ENCODE measurements around the gene RNF212. TPM values are rescaled to one million over a fixed set of nuclear protein-coding genes. Genes with fewer than 3 reads are reported as not detected.
A peak's percentile ranks its signal among the peaks of the same experiment; 100 is the strongest.
"Not testable (repeated sequence)": the region's sequence is repeated elsewhere in the genome, so short reads cannot be mapped to it uniquely, and the experiment has no call there.

The RNF212 gene
- total RNA-seq, 2 experiments from 2014 or later, result 2.4 to 5.6 TPM

DNA sequence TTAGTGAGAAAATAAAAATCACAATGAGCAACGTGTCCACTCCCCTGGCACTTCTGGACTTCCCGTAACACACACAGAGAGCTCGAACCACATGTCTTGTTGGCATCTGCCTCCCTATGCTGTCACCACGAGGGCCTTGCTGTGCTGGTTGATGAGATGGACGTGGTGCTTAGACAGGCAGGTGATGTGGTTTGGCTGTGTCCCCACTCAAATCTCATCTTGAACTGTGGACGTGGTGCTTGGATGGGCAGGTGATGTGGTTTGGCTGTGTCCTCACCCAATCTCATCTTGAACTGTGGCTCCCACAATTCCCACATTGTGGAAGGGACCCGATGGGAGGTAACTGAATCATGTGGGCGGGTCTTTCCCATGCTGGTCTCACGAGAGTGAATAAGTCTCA is 61.9 kb downstream of the RNF212 start:
- Mint-ChIP-seq H3K27me3 (peaks cover 14% of the 10 kb centered on the region), H3K36me3 (ENCODE audit: low read depth) (peaks cover 2% of the 10 kb centered on the region), H3K27ac (no peak overlapping the region), H3K4me1 (peaks cover 16% of the 10 kb centered on the region), H3K4me3 (no peak overlapping the region), H3K9me3 (ENCODE audit: low read depth) (no peaks in the 10 kb centered on the region)
- DNase-seq (no peak), ATAC-seq (no peak)
- CTCF ChIA-PET, result interaction anchor here (0.6 to 0.7 kb wide), 3 partner anchors 51 to 468 kb away, joined by 3 to 4 read pairs (median 3); no protein-coding TSS in a partner anchor
- POLR2A ChIA-PET, result interaction anchor here (0.6 kb wide), 1 partner anchor 259 kb away, joined by 3 read pairs; no protein-coding TSS in a partner anchor
- intact Hi-C loops (cut with DNase I, micrococcal nuclease), result no loop called here

DNA sequence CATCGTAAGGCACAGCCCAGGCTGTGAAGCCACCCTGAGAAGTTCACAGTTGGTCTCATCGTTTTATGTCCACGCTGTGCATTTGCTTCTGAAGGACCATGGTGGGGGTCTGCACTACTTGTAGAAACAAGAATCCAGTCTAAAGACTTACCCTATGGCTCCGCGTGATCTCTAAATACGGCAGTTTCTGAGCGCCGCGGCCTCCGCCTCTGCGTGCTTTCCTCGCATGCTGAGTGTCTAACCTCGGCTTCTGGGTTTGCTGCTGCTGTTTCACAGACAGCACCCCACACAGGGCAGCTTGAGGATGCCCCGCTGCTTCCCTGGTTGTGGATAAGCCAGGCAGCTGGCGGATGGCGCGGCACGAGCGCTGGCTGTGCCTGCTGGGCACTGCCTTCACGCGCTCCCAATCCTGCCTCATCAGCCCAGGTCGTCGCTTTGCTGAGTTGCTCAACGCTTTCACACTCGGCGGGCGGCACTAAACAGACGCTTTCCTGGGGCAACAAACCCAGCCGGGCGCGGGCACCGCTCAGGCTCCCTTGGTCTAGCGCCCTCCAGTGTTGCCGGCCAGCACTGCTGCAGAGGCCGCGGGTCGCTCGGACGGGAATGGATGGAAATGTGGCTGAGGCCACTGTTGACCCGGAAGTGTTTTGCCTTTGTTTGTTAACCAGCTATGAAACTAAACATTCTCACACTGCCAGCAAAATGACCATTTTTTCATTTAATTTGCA is 62.7 kb downstream of the RNF212 start:
- ChIA-PET CTCF (interaction anchor here (0.6 to 0.7 kb wide), 2 partner anchors 286 to 468 kb away, joined by 3 to 4 read pairs; no protein-coding TSS in a partner anchor), POLR2A (no interaction called here)
- DNase-seq (no peak), ATAC-seq (no peak)
- no peak overlapping the region for H3K4me3 Mint-ChIP-seq
- H3K36me3 Mint-ChIP-seq (ENCODE audit: low read depth), result peaks cover 2% of the 10 kb centered on the region
- H3K27ac Mint-ChIP-seq, result no peak overlapping the region
- peaks cover 14% of the 10 kb centered on the region for H3K27me3 Mint-ChIP-seq
- intact Hi-C loops (cut with DNase I, micrococcal nuclease), result no loop called here
- peaks cover 8% of the 10 kb centered on the region for H3K4me1 Mint-ChIP-seq
- no peaks in the 10 kb centered on the region for H3K9me3 Mint-ChIP-seq (ENCODE audit: low read depth)

DNA sequence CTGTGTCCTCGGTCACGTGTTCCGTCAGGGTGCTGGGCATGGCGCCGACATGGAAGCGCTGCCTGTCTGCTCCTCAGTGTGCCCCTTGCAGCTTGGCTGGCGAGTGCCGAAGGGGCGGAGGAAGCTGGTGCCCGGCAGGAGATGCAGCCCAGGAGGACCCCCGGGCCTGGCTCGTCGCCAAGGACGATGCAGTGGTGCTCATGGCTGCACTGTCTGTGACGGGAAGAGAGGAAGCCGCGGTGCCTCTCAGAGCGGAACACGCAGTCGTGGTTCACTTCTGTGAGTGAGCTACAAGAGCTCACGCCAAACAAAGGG is 63.8 kb downstream of the RNF212 start:
- H3K4me3 Mint-ChIP-seq, result no peak overlapping the region
- ATAC-seq (no peak), DNase-seq (no peak)
- intact Hi-C loops (cut with DNase I, micrococcal nuclease), result no loop called here
- POLR2A ChIA-PET, result no interaction called here
- H3K36me3 Mint-ChIP-seq (ENCODE audit: low read depth), result peaks cover 2% of the 10 kb centered on the region
- CTCF ChIA-PET, result interaction anchor here (0.6 kb wide), 1 partner anchor 11 kb away, joined by 3 read pairs; no protein-coding TSS in a partner anchor
- H3K4me1 Mint-ChIP-seq, result peaks cover 5% of the 10 kb centered on the region
- peaks cover 19% of the 10 kb centered on the region for H3K27me3 Mint-ChIP-seq
- H3K9me3 Mint-ChIP-seq (ENCODE audit: low read depth), result no peaks in the 10 kb centered on the region
- H3K27ac Mint-ChIP-seq, result no peak overlapping the region

DNA sequence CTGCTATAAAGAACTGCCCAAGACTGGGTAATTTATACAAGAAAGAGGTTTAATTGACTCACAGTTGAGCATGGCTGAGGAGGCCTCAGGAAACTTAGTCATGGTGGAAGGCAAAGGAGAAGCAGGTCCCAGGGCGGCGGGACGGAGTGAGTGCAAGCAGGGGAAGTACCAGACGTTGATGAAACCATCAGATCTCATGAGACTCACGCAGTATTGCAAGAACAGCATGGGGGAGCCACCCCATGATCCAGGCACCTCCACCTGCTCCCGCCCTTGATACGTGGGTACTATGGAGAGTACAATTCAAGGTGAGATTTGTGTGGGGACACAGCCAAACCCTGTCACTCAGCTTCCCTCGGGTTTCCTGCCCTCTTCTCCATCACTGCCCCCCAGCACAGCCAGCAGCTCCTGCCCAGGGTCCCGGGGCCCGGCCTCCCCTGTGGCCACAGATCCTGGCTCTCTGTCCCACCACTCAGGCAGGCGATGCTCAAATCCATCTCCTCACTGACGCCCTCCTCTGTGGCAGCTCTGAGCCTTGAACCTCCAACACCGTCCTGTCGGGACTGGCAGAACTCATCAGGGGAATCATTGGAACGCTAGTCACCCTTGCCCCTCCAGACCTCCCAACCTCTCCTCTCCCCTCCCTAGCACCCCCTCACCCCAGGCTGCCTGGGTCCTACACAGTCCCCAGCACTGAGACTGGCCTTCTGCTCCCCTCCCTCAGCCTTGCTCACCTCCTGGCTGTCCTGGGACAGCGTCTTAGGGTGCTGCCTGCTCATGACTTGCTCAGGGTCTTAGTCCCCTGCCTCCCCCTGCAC is 64.4 kb downstream of the RNF212 start:
- intact Hi-C loops (cut with DNase I, micrococcal nuclease), result no loop called here
- DNase-seq (peak; percentile 74), ATAC-seq (peak; percentile 94)
- H3K27me3 Mint-ChIP-seq, result peaks cover 19% of the 10 kb centered on the region
- H3K27ac Mint-ChIP-seq, result no peak overlapping the region
- POLR2A ChIA-PET, result no interaction called here
- CTCF ChIA-PET, result interaction anchor here (0.6 kb wide), 1 partner anchor 11 kb away, joined by 3 read pairs; no protein-coding TSS in a partner anchor
- H3K4me3 Mint-ChIP-seq, result no peak overlapping the region
- H3K36me3 Mint-ChIP-seq (ENCODE audit: low read depth), result peaks cover 2% of the 10 kb centered on the region
- no peaks in the 10 kb centered on the region for H3K9me3 Mint-ChIP-seq (ENCODE audit: low read depth)
- H3K4me1 Mint-ChIP-seq, result peaks cover 5% of the 10 kb centered on the region

DNA sequence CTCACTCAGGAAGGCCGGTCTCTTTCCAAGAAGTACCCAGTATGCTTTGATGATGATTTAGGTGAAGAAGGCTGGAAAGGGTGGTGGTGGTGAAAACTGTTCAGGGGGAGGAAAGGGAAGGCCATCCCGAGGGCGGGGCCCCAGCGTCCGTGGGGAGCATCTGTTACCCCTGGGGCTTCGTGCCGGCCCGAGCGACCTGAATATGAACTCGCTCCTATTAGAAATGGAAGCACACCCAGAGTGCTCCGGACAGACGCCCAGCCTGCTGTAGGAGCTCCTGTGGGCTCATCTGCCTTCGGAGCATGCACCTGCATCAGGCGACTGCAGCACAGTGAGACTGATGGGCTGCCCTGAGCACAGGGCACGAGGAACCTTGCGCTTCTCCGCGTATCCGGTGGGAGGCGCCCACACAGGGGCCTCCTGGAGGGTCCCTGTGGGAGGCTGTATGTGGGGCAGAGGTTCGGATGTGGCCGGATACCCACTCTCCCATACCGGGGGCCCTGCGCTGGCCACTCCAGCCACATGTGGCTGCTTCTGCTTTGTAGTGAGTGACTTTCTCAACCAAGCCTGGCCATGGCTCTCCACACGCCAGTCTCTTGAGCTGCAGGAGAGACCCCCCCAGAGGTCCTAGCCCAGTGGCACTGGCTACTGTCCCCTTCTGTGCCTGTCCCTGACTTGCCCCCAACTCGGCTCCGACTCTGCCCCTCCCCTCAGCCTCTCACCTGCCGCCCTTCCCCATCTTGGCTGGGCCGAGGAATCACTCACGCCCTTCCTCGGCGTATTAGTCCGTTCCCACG is 65.2 kb downstream of the RNF212 start:
- Mint-ChIP-seq H3K9me3 (ENCODE audit: low read depth) (no peaks in the 10 kb centered on the region), H3K4me1 (peaks cover 5% of the 10 kb centered on the region), H3K4me3 (no peak overlapping the region), H3K27me3 (peaks cover 20% of the 10 kb centered on the region), H3K36me3 (ENCODE audit: low read depth) (peaks cover 2% of the 10 kb centered on the region), H3K27ac (no peak overlapping the region)
- CTCF ChIA-PET, result no interaction called here
- POLR2A ChIA-PET, result no interaction called here
- DNase-seq (no peak), ATAC-seq (no peak)
- intact Hi-C loops (cut with DNase I, micrococcal nuclease), result no loop called here

DNA sequence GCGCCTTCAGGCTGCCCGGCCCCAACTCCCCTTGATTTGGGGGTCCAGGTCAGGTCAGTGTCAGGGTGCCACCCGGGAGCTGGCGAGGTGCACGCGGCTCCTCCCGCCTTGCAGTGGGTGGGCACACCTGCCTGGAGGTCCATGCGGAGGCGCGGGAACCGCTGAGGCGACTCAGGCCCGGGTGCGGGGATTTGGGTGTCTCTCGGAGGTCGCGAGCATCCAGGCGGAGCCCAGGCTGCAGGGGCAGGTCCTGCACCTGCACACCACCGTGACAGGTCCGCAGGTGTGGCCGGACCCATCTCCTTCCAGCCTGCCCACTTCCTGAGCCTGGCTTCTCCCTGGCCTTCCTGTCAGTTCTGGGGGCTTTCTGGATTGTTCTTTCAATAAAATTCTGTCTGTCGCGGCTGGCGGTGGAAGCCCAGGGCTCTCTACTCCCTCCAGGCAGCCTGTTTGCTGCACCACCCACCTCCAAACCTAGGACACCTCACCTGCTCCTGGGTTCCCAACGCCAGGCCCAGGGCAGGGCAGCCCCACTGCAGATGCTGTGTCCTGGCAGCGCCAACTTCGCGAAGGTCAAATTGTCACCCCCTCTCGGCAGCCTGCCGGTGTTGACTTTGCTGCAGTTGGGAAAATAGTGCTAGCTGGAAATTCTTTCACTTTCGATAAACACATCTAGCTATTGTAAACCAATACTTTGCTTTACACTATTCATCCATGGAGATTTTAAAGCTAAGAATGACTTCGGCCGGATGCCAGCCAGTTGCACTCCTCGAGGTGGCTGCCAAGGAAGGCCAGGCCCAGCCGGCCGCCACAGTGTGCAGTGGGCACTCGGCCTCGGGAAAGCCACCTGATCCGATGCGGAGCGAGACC is 66.0 kb downstream of the RNF212 start:
- no peak for DNase-seq
- Mint-ChIP-seq H3K27ac (no peak overlapping the region), H3K27me3 (peaks cover 21% of the 10 kb centered on the region), H3K4me3 (no peak overlapping the region), H3K36me3 (ENCODE audit: low read depth) (peaks cover 2% of the 10 kb centered on the region), H3K4me1 (peaks cover 5% of the 10 kb centered on the region), H3K9me3 (ENCODE audit: low read depth) (no peaks in the 10 kb centered on the region)
- POLR2A ChIA-PET, result no interaction called here
- CTCF ChIA-PET, result no interaction called here
- intact Hi-C loops (cut with DNase I, micrococcal nuclease), result no loop called here
- ATAC-seq, result no peak

DNA sequence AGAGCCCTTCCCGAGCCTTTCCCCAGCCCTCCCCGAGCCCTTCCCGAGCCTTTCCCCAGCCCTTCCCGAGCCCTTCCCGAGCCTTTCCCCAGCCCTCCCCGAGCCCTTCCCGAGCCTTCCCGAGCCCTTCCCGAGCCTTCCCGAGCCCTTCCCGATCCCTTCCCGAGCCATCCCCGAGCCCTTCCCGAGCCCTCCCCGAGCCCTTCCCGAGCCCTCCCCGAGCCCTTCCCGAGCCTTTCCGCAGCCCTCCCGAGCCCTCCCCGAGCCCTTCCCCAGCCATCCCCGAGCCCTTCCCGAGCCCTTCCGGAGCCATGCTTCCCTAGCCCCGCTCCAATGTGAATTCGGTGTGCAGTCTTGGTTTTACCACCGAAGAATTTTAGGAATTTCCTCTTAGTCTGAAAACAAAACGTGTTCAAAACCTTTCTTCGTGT is 66.8 kb downstream of the RNF212 start:
- H3K36me3 Mint-ChIP-seq (ENCODE audit: low read depth); H3K4me3 Mint-ChIP-seq; intact Hi-C loops (cut with DNase I, micrococcal nuclease); POLR2A ChIA-PET; H3K27ac Mint-ChIP-seq; ATAC-seq; H3K4me1 Mint-ChIP-seq; H3K9me3 Mint-ChIP-seq (ENCODE audit: low read depth); CTCF ChIA-PET: not testable (repeated sequence)
- peak; percentile 2 for DNase-seq
- H3K27me3 Mint-ChIP-seq, result peaks cover 21% of the 10 kb centered on the region

DNA sequence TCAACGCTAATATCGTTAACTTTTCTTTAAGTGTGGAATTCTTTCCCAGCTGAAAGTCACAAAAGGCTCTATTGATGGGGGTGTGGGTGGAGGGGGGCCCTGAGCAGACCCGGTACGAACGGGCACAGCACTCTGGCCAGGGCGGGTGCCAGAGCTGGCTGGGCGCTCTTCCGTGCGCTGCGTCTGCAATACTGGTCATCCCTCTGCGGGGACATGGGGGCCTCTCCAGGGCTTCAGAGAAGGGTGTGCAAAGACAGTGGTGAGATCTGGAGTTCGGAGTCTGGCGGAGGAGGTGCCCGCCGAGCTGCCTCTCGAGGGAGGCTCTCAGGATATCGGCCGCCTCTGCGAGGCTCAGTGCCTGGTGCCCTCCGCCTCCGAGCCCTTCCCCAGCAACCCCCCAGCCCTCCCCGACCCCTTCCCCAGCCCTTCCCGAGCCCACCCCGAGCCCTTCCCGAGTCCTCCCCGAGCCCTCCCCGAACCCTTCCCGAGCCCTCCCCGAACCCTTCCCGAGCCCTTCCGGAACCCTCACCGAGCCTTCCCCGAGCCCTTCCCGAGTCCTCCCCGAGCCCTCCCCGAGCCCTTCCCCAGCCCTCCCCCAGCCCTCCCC is 67.7 kb downstream of the RNF212 start:
- Mint-ChIP-seq H3K4me3 (no peak overlapping the region), H3K27ac (no peak overlapping the region), H3K9me3 (ENCODE audit: low read depth) (no peaks in the 10 kb centered on the region), H3K4me1 (peaks cover 5% of the 10 kb centered on the region), H3K27me3 (peaks cover 21% of the 10 kb centered on the region), H3K36me3 (ENCODE audit: low read depth) (peaks cover 2% of the 10 kb centered on the region)
- DNase-seq, result peak; percentile 7
- intact Hi-C loops (cut with DNase I, micrococcal nuclease), result no loop called here
- POLR2A ChIA-PET, result no interaction called here
- no peak for ATAC-seq
- CTCF ChIA-PET, result no interaction called here

DNA sequence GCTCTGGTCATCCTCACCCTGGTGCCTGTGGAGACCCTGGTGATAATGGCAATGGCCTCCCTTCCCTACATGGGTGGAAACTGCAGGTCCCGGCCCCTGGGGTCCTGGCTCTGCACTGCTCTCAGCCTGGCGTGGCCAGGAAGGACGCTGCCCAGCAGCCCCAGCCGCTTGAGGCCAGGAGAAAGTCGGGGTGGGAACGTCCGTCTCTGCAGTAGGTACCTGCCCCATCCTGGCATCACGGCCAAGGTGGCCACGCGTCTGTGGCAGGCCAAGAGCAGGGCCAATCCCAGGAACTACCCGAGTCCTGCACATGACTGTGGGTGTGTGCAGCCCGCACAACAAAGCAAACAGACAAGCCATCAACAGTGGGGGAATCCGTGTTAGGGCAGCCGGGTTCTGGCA is 68.2 kb downstream of the RNF212 start:
- no peak for DNase-seq
- no peak overlapping the region for H3K27ac Mint-ChIP-seq
- H3K9me3 Mint-ChIP-seq (ENCODE audit: low read depth), result no peaks in the 10 kb centered on the region
- intact Hi-C loops (cut with DNase I, micrococcal nuclease), result no loop called here
- H3K4me3 Mint-ChIP-seq, result no peak overlapping the region
- ChIA-PET POLR2A (no interaction called here), CTCF (interaction anchor here (0.9 kb wide), 1 partner anchor 249 kb away, joined by 3 read pairs; no protein-coding TSS in a partner anchor)
- ATAC-seq, result no peak
- peaks cover 2% of the 10 kb centered on the region for H3K36me3 Mint-ChIP-seq (ENCODE audit: low read depth)
- H3K4me1 Mint-ChIP-seq, result peaks cover 5% of the 10 kb centered on the region
- peaks cover 21% of the 10 kb centered on the region for H3K27me3 Mint-ChIP-seq

DNA sequence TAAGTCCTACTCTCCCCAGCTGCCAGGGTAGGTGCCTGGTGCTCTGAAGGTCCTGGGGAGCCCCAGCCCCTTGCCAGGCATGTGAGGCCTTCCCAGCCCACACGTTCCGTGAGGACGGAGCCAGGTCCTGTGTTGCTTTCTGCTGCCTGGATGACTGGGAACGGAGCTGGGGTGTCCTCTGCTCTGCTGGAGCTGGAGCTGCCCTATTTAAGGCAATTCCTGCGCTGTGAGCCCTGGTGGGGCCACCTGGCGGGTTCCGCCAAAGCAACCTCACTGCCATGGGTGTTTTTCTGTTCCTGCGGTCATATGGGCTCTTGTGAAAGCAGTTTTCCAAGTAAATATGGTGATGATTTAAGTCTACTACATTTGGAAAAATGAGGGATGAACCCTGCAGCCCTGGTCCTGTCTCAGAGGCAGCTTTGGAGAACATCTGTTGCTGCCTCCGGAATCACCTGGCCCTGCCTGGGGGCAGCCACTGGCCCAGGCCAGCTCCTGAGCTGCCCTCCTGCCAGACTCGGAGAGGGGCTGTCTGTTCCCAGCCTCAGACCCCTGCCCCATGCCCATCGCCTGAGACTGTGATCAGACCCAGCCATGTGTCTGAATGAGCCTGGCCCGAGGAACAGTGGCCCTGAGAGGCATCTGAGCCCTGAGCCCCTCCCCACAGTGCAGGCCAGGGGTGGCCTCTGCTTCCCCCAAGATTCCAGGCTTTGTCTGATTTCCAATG is 68.7 kb downstream of the RNF212 start:
- ATAC-seq (no peak), DNase-seq (peak; percentile 6)
- CTCF ChIA-PET, result interaction anchor here (0.9 kb wide), 1 partner anchor 248 kb away, joined by 3 read pairs; no protein-coding TSS in a partner anchor
- no peak overlapping the region for H3K27ac Mint-ChIP-seq
- POLR2A ChIA-PET, result no interaction called here
- no peak overlapping the region for H3K4me3 Mint-ChIP-seq
- intact Hi-C loops (cut with DNase I, micrococcal nuclease), result no loop called here
- no peaks in the 10 kb centered on the region for H3K9me3 Mint-ChIP-seq (ENCODE audit: low read depth)
- peaks cover 21% of the 10 kb centered on the region for H3K27me3 Mint-ChIP-seq
- peaks cover 5% of the 10 kb centered on the region for H3K4me1 Mint-ChIP-seq
- H3K36me3 Mint-ChIP-seq (ENCODE audit: low read depth), result peaks cover 2% of the 10 kb centered on the region
